PFSK-1 (cell line): Measurements from ENCODE around the gene SORBS2.

Experiments used
- FOXP2 ChIP-seq: optimal IDR thresholded peaks from 2 replicates; pipeline ENCODE3; 2011; ENCODE audit warnings: borderline replicate concordance, control low read depth, inconsistent platforms; ENCODE audit not compliant: insufficient read depth; ENCODE audit errors: extremely low read length, extremely low read depth
- POLR2AphosphoS5 ChIP-seq: IDR thresholded peaks from 2 replicates; pipeline ENCODE4 v1.6.1; 2012; ENCODE audit warnings: low read depth, mild to moderate bottlenecking, control low read depth, low read length, moderate library complexity
- SIN3A ChIP-seq: IDR thresholded peaks from 2 replicates; pipeline ENCODE4 v1.6.1; 2012; ENCODE audit warnings: mild to moderate bottlenecking, low read length, moderate library complexity, borderline replicate concordance; ENCODE audit not compliant: insufficient read depth
- TAF1 ChIP-seq: IDR thresholded peaks from 2 replicates; pipeline ENCODE4 v1.6.1; 2012; ENCODE audit warnings: low read length, control low read depth, borderline replicate concordance; ENCODE audit not compliant: insufficient read depth
- TF ChIP-seq, protein P1 (sequence below), 2 experiments: IDR thresholded peaks; 2 replicates each; pipeline versions ENCODE4 v1.6.1 to v1.8.0; 2011 to 2012; ENCODE audit warnings: low read depth in 2 of 2, low read length in 2 of 2, control low read depth in 1 of 2, inconsistent platforms in 1 of 2, mild to moderate bottlenecking in 1 of 2, moderate library complexity in 1 of 2; ENCODE audit not compliant: insufficient read depth in 1 of 2

Gene SORBS2

DNA sequence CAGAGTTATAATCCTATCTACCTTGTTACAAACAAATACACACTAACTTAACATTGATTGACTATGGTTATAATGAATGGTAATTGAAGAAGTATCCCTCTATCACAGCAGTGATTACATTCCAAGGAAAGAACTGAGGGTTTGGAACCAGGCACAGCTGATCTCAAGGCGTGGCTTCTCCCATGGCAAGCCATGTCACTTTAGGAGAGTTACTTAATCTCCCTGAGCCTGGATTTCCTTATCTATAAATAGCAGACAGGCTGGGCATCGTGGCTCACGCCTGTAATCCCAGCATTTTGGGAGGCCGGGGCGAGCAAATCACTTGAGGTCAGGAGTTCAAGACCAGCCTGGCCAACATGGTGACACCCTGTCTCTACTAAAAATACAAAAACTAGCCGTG lies 25.6 kb downstream of the SORBS2 start:
- no peak for TF ChIP-seq POLR2AphosphoS5
- TF ChIP-seq FOXP2, result no peak

DNA sequence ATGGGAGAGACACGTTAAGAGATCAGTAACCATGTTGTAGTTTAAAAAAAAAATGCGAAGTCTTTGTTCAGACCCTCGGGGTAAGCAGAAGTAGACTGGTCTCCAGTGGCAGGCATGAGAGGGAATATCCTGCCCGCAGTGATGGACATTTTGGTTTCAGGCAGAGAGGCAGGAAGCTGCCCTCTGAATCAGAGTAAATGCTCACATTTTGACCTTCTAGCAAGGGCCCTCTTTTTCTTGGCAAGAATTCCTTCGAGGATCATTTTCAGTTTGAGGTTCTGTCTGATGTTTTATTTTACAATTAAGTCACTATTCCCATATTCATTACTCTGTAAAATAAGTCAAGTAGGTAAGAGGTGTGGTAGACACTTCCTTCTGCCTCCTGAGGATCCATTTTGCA lies 28.4 kb downstream of the SORBS2 start:
- TF ChIP-seq TAF1 (no peak), POLR2AphosphoS5 (no peak), FOXP2 (no peak), SIN3A (no peak)
- TF ChIP-seq, protein P1, sequence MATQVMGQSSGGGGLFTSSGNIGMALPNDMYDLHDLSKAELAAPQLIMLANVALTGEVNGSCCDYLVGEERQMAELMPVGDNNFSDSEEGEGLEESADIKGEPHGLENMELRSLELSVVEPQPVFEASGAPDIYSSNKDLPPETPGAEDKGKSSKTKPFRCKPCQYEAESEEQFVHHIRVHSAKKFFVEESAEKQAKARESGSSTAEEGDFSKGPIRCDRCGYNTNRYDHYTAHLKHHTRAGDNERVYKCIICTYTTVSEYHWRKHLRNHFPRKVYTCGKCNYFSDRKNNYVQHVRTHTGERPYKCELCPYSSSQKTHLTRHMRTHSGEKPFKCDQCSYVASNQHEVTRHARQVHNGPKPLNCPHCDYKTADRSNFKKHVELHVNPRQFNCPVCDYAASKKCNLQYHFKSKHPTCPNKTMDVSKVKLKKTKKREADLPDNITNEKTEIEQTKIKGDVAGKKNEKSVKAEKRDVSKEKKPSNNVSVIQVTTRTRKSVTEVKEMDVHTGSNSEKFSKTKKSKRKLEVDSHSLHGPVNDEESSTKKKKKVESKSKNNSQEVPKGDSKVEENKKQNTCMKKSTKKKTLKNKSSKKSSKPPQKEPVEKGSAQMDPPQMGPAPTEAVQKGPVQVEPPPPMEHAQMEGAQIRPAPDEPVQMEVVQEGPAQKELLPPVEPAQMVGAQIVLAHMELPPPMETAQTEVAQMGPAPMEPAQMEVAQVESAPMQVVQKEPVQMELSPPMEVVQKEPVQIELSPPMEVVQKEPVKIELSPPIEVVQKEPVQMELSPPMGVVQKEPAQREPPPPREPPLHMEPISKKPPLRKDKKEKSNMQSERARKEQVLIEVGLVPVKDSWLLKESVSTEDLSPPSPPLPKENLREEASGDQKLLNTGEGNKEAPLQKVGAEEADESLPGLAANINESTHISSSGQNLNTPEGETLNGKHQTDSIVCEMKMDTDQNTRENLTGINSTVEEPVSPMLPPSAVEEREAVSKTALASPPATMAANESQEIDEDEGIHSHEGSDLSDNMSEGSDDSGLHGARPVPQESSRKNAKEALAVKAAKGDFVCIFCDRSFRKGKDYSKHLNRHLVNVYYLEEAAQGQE (IDR thresholded peaks at IDR 0.05; ENCODE audit: insufficient read depth in 1 of 2, low read depth in 2 of 2, low read length in 2 of 2), result no peak

DNA sequence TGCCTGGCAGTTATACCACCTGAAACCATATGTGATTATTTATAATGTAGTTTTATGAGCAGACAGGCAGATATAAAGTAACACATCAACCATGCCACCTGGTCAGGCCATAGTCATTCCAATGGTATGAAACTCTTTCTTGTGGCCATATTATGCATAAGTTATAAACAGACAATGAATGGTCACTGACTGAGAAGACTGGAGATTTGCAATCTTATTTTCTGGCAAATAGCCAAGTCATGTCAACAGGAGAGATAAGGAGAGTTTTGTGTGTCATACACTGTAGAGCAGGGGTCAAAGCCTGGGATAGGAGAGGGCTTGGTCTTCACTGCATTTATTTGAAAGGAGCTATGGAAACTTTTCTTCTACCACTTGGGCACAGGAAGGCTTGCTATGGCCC lies 29.5 kb downstream of the SORBS2 start:
- TF ChIP-seq TAF1 (no peak), SIN3A (no peak), POLR2AphosphoS5 (no peak), FOXP2 (no peak)
- TF ChIP-seq, protein P1 (IDR thresholded peaks at IDR 0.05; ENCODE audit: insufficient read depth in 1 of 2, low read depth in 2 of 2, low read length in 2 of 2), result no peak

- TF ChIP-seq SIN3A, result no peak
- TF ChIP-seq POLR2AphosphoS5, result no peak
- TF ChIP-seq, protein P1 (IDR thresholded peaks at IDR 0.05; ENCODE audit: insufficient read depth in 1 of 2, low read depth in 2 of 2, low read length in 2 of 2), result no peak
- no peak for TF ChIP-seq FOXP2
- TF ChIP-seq TAF1, result no peak
These were observed 30.3 kb downstream of the SORBS2 start for GRCh38 chr4:185781555-185782215.

- TF ChIP-seq POLR2AphosphoS5 (no peak), FOXP2 (no peak), TAF1 (no peak), SIN3A (no peak)
- TF ChIP-seq, protein P1 (IDR thresholded peaks at IDR 0.05; ENCODE audit: insufficient read depth in 1 of 2, low read depth in 2 of 2, low read length in 2 of 2), result no peak
These were observed 31.5 kb downstream of the SORBS2 start for GRCh38 chr4:185780472-185780871.
